HEK293 (cell line): Measurements from ENCODE around the gene FAM169A.
A peak's percentile ranks its signal among the peaks of the same experiment; 100 is the strongest.

ENCODE experiments used
- GLI4 ChIP-seq: fragments of 450-650 bp; formaldehyde crosslinking; IDR thresholded peaks from 2 replicates; pipeline ENCODE4 v1.5.1; 2016; ENCODE audit warnings: missing biosample characterization, missing genetic modification characterization
- GLIS2 ChIP-seq: fragments of 450-650 bp; formaldehyde crosslinking; IDR thresholded peaks from 2 replicates; pipeline ENCODE4 v1.5.1; 2016; ENCODE audit warnings: missing biosample characterization, missing genetic modification characterization
- KLF9 ChIP-seq: fragments of 450-650 bp; formaldehyde crosslinking; IDR thresholded peaks from 2 replicates; pipeline ENCODE4 v1.5.1; 2016; ENCODE audit warnings: missing biosample characterization, missing genetic modification characterization, low read depth
- OVOL3 ChIP-seq: fragments of 450-650 bp; formaldehyde crosslinking; IDR thresholded peaks from 2 replicates; pipeline ENCODE4 v1.5.1; 2016; ENCODE audit warnings: missing biosample characterization, missing genetic modification characterization
- SCRT1 ChIP-seq: fragments of 450-650 bp; formaldehyde crosslinking; IDR thresholded peaks from 2 replicates; pipeline ENCODE4 v1.5.1; 2016; ENCODE audit warnings: missing biosample characterization, missing genetic modification characterization, borderline replicate concordance
- ZBTB8A ChIP-seq: fragments of 450-650 bp; formaldehyde crosslinking; IDR thresholded peaks from 2 replicates; pipeline ENCODE4 v1.5.1; 2016; ENCODE audit warnings: missing biosample characterization, missing genetic modification characterization
- ZNF112 ChIP-seq: fragments of 450-650 bp; formaldehyde crosslinking; IDR thresholded peaks from 2 replicates; pipeline ENCODE4 v1.5.0; 2017; ENCODE audit warnings: missing biosample characterization, missing genetic modification characterization
- ZNF138 ChIP-seq: fragments of 450-650 bp; formaldehyde crosslinking; IDR thresholded peaks from 2 replicates; pipeline ENCODE4 v1.5.1; 2016; ENCODE audit warnings: missing biosample characterization, missing genetic modification characterization, borderline replicate concordance
- ZNF169 ChIP-seq: fragments of 450-650 bp; formaldehyde crosslinking; IDR thresholded peaks from 2 replicates; pipeline ENCODE4 v1.5.1; 2016; ENCODE audit warnings: missing biosample characterization, missing genetic modification characterization
- ZNF174 ChIP-seq: fragments of 450-650 bp; formaldehyde crosslinking; IDR thresholded peaks from 2 replicates; pipeline ENCODE4 v1.5.0; 2017; ENCODE audit warnings: missing biosample characterization, mild to moderate bottlenecking, missing genetic modification characterization
- ZNF341 ChIP-seq: fragments of 450-650 bp; formaldehyde crosslinking; IDR thresholded peaks from 2 replicates; pipeline ENCODE4; 2016; ENCODE audit warnings: low read depth, missing biosample characterization, missing genetic modification characterization
- ZNF354C ChIP-seq: fragments of 450-650 bp; formaldehyde crosslinking; IDR thresholded peaks from 2 replicates; pipeline ENCODE4 v1.5.1; 2016; ENCODE audit warnings: missing biosample characterization, missing genetic modification characterization, low read depth, borderline replicate concordance
- ZNF423 ChIP-seq: fragments of 450-650 bp; formaldehyde crosslinking; IDR thresholded peaks from 2 replicates; pipeline ENCODE4 v1.5.1; 2016; ENCODE audit warnings: missing biosample characterization, missing genetic modification characterization
- ZNF473 ChIP-seq: fragments of 450-650 bp; formaldehyde crosslinking; IDR thresholded peaks from 2 replicates; pipeline ENCODE4 v1.5.1; 2017; ENCODE audit warnings: missing biosample characterization, missing genetic modification characterization
- ZNF501 ChIP-seq: fragments of 450-650 bp; formaldehyde crosslinking; IDR thresholded peaks from 2 replicates; pipeline ENCODE4 v1.5.1; 2016; ENCODE audit warnings: missing biosample characterization, missing genetic modification characterization
- ZNF544 ChIP-seq: fragments of 450-650 bp; formaldehyde crosslinking; IDR thresholded peaks from 2 replicates; pipeline ENCODE4 v1.5.0; 2017; ENCODE audit warnings: missing biosample characterization, missing genetic modification characterization
- ZNF596 ChIP-seq: fragments of 450-650 bp; IDR thresholded peaks from 2 replicates; pipeline ENCODE4 v1.5.0; 2018; ENCODE audit warnings: missing biosample characterization, mild to moderate bottlenecking, missing genetic modification characterization, moderate library complexity
- ZNF600 ChIP-seq: fragments of 450-650 bp; formaldehyde crosslinking; IDR thresholded peaks from 2 replicates; pipeline ENCODE4 v1.5.1; 2016; ENCODE audit warnings: missing biosample characterization, missing genetic modification characterization
- ZNF629 ChIP-seq: fragments of 450-650 bp; formaldehyde crosslinking; IDR thresholded peaks from 2 replicates; pipeline ENCODE4 v1.5.1; 2017; ENCODE audit warnings: missing biosample characterization, missing genetic modification characterization
- ZNF791 ChIP-seq: fragments of 450-650 bp; formaldehyde crosslinking; IDR thresholded peaks from 2 replicates; pipeline ENCODE4 v1.5.1; 2016; ENCODE audit warnings: missing biosample characterization, missing genetic modification characterization
- ZNF792 ChIP-seq: fragments of 450-650 bp; formaldehyde crosslinking; IDR thresholded peaks from 2 replicates; pipeline ENCODE4 v1.5.1; 2016; ENCODE audit warnings: missing biosample characterization, missing genetic modification characterization
- ZNF830 ChIP-seq: fragments of 450-650 bp; IDR thresholded peaks from 2 replicates; pipeline ENCODE4 v1.5.0; 2018; ENCODE audit warnings: missing biosample characterization, missing genetic modification characterization, low read depth, mild to moderate bottlenecking, moderate library complexity
- ZSCAN16 ChIP-seq: fragments of 450-650 bp; formaldehyde crosslinking; IDR thresholded peaks from 2 replicates; pipeline ENCODE4 v1.5.1; 2016; ENCODE audit warnings: missing biosample characterization, missing genetic modification characterization
- ZXDB ChIP-seq: fragments of 450-650 bp; formaldehyde crosslinking; IDR thresholded peaks from 2 replicates; pipeline ENCODE4 v1.5.1; 2016; ENCODE audit warnings: missing biosample characterization, missing genetic modification characterization
- TF ChIP-seq, protein P1 (sequence below): sonication (generic); formaldehyde crosslinking; IDR thresholded peaks from 2 replicates; pipeline ENCODE4 v1.8.1; 2022; ENCODE audit warnings: mild to moderate bottlenecking, moderate library complexity, missing genetic modification reagents
- TF ChIP-seq, protein P2 (sequence below): fragments of 450-650 bp; formaldehyde crosslinking; IDR thresholded peaks from 2 replicates; pipeline ENCODE4 v1.5.1; 2017; ENCODE audit warnings: missing biosample characterization, missing genetic modification characterization
- TF ChIP-seq, protein P3 (sequence below): fragments of 450-650 bp; formaldehyde crosslinking; IDR thresholded peaks from 2 replicates; pipeline ENCODE4 v1.5.1; 2016; ENCODE audit warnings: missing biosample characterization, missing genetic modification characterization
- TF ChIP-seq, protein P4 (sequence below): fragments of 450-650 bp; formaldehyde crosslinking; IDR thresholded peaks from 2 replicates; pipeline ENCODE4 v1.5.1; 2016; ENCODE audit warnings: missing biosample characterization, missing genetic modification characterization
- TF ChIP-seq, protein P5 (sequence below): fragments of 450-650 bp; formaldehyde crosslinking; IDR thresholded peaks from 2 replicates; pipeline ENCODE4 v1.5.1; 2016; ENCODE audit warnings: missing biosample characterization, missing genetic modification characterization
- TF ChIP-seq, protein P6 (sequence below): fragments of 450-650 bp; formaldehyde crosslinking; IDR thresholded peaks from 2 replicates; pipeline ENCODE4 v1.5.1; 2016; ENCODE audit warnings: missing biosample characterization, missing genetic modification characterization, borderline replicate concordance

The FAM169A gene

DNA sequence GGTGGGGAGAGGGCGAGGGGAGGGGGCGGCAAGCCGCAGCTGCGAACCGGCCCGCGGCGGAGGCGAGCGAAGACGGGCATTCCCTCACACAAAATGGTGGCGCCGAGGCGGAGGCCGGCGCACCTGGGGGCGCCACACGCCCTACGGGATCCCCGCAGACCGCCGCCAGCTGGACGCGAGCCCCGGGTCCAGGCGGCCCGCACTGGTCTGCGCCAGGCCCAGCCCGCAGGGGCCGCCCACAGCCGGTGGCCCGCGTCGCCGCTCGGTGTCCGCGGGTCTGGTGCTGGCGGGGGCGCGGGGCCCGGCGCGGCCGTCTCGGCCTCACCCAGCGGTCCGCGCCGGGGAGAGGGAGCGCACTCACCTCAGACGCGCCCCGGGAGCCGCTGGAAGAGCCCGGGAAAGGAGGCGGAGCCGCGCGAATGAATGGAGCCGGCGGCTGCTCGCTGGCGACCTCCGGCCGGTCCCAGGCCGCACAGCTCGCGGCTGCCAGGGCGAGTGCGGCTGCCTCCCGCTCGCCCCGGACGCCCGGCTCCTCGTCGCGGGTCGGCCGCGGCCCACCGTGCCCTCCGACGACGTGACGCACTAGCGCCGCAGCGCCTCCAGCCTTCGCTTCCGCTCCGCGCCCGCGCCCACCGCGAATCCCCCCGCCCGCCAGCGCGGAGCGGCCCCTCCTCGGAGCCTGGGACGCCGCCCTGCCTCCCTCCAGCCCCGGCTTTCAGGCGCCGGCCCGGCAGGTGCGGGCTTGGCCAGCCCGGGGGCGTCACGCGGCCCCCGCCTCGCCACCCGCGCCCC is at the start of gene FAM169A (continued):
- TF ChIP-seq ZBTB8A (tag by site-specific recombination) (no peak; the same call in 1 of the 2 replicates), ZNF600 (tag by site-specific recombination) (no peak), ZNF354C (tag by site-specific recombination) (no peak), ZNF423 (tag by site-specific recombination) (no peak), ZNF169 (tag by site-specific recombination) (no peak), KLF9 (tag by site-specific recombination) (0 out of 2 replicates have a peak, but pooled peaks have one; percentile 35), ZNF174 (no peak), GLIS2 (tag by site-specific recombination) (peak; percentile 55; the same call in 1 of the 2 replicates), ZNF629 (tag by site-specific recombination) (no peak), GLI4 (tag by site-specific recombination) (no peak), ZNF138 (no peak), ZNF830 (tag by site-specific recombination) (no peak), ZNF501 (tag by site-specific recombination) (no peak), ZNF544 (tag by site-specific recombination) (no peak), ZNF792 (tag by site-specific recombination) (no peak), ZNF341 (peak; percentile 39), ZXDB (tag by site-specific recombination) (no peak), ZNF473 (tag by site-specific recombination) (no peak), SCRT1 (tag by site-specific recombination) (no peak), ZNF791 (tag by site-specific recombination) (no peak), ZNF112 (tag by site-specific recombination) (no peak), OVOL3 (no peak), ZSCAN16 (no peak), ZNF596 (tag by site-specific recombination) (peak; percentile 35; the same call in 1 of the 2 replicates)
- TF ChIP-seq, protein P1, sequence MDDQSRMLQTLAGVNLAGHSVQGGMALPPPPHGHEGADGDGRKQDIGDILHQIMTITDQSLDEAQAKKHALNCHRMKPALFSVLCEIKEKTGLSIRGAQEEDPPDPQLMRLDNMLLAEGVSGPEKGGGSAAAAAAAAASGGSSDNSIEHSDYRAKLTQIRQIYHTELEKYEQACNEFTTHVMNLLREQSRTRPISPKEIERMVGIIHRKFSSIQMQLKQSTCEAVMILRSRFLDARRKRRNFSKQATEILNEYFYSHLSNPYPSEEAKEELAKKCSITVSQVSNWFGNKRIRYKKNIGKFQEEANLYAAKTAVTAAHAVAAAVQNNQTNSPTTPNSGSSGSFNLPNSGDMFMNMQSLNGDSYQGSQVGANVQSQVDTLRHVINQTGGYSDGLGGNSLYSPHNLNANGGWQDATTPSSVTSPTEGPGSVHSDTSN = peak; percentile 66; the same call in 1 of the 2 replicates
- TF ChIP-seq, protein P2, sequence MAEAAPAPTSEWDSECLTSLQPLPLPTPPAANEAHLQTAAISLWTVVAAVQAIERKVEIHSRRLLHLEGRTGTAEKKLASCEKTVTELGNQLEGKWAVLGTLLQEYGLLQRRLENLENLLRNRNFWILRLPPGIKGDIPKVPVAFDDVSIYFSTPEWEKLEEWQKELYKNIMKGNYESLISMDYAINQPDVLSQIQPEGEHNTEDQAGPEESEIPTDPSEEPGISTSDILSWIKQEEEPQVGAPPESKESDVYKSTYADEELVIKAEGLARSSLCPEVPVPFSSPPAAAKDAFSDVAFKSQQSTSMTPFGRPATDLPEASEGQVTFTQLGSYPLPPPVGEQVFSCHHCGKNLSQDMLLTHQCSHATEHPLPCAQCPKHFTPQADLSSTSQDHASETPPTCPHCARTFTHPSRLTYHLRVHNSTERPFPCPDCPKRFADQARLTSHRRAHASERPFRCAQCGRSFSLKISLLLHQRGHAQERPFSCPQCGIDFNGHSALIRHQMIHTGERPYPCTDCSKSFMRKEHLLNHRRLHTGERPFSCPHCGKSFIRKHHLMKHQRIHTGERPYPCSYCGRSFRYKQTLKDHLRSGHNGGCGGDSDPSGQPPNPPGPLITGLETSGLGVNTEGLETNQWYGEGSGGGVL (tag by site-specific recombination) = no peak
- TF ChIP-seq, protein P3, sequence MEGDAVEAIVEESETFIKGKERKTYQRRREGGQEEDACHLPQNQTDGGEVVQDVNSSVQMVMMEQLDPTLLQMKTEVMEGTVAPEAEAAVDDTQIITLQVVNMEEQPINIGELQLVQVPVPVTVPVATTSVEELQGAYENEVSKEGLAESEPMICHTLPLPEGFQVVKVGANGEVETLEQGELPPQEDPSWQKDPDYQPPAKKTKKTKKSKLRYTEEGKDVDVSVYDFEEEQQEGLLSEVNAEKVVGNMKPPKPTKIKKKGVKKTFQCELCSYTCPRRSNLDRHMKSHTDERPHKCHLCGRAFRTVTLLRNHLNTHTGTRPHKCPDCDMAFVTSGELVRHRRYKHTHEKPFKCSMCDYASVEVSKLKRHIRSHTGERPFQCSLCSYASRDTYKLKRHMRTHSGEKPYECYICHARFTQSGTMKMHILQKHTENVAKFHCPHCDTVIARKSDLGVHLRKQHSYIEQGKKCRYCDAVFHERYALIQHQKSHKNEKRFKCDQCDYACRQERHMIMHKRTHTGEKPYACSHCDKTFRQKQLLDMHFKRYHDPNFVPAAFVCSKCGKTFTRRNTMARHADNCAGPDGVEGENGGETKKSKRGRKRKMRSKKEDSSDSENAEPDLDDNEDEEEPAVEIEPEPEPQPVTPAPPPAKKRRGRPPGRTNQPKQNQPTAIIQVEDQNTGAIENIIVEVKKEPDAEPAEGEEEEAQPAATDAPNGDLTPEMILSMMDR (tag by site-specific recombination) = peak; percentile 62; the same call in 1 of the 2 replicates
- TF ChIP-seq, protein P4, sequence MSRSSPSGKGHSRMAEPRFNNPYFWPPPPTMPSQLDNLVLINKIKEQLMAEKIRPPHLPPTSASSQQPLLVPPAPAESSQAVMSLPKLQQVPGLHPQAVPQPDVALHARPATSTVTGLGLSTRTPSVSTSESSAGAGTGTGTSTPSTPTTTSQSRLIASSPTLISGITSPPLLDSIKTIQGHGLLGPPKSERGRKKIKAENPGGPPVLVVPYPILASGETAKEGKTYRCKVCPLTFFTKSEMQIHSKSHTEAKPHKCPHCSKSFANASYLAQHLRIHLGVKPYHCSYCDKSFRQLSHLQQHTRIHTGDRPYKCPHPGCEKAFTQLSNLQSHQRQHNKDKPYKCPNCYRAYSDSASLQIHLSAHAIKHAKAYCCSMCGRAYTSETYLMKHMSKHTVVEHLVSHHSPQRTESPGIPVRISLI (tag by site-specific recombination) = no peak
- TF ChIP-seq, protein P5, sequence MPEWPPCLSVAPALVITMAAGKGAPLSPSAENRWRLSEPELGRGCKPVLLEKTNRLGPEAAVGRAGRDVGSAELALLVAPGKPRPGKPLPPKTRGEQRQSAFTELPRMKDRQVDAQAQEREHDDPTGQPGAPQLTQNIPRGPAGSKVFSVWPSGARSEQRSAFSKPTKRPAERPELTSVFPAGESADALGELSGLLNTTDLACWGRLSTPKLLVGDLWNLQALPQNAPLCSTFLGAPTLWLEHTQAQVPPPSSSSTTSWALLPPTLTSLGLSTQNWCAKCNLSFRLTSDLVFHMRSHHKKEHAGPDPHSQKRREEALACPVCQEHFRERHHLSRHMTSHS (tag by site-specific recombination) = no peak
- TF ChIP-seq, protein P6, sequence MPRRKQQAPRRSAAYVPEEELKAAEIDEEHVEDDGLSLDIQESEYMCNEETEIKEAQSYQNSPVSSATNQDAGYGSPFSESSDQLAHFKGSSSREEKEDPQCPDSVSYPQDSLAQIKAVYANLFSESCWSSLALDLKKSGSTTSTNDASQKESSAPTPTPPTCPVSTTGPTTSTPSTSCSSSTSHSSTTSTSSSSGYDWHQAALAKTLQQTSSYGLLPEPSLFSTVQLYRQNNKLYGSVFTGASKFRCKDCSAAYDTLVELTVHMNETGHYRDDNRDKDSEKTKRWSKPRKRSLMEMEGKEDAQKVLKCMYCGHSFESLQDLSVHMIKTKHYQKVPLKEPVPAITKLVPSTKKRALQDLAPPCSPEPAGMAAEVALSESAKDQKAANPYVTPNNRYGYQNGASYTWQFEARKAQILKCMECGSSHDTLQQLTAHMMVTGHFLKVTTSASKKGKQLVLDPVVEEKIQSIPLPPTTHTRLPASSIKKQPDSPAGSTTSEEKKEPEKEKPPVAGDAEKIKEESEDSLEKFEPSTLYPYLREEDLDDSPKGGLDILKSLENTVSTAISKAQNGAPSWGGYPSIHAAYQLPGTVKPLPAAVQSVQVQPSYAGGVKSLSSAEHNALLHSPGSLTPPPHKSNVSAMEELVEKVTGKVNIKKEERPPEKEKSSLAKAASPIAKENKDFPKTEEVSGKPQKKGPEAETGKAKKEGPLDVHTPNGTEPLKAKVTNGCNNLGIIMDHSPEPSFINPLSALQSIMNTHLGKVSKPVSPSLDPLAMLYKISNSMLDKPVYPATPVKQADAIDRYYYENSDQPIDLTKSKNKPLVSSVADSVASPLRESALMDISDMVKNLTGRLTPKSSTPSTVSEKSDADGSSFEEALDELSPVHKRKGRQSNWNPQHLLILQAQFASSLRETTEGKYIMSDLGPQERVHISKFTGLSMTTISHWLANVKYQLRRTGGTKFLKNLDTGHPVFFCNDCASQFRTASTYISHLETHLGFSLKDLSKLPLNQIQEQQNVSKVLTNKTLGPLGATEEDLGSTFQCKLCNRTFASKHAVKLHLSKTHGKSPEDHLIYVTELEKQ (tag by site-specific recombination) = no peak
